NCI-H2029 (cell line): ENCODE results near the gene SMIM30.
"Not testable (repeated sequence)": the region's sequence is repeated elsewhere in the genome, so short reads cannot be mapped to it uniquely, and the experiment has no call there.

Source experiments
- DNase-seq: peaks from one replicate; lab custom pipeline; 2025; lab: John Stamatoyannopoulos, UW

The SMIM30 gene

GRCh38 chr7:113118074-113118959 is at the start of gene SMIM30:
TSS of gene SMIM30 (minus strand) at chr7:113118554. CDS start at chr7:113117578, 976 bp downstream.
- peak; percentile 85 for DNase-seq

GRCh38 chr7:113166176-113166575 is 47.8 kb upstream of the SMIM30 start:
- not testable (repeated sequence) for DNase-seq

GRCh38 chr7:113161050-113161449 is 42.7 kb upstream of the SMIM30 start:
- DNase-seq = no peak

GRCh38 chr7:113159746-113160339 is 41.5 kb upstream of the SMIM30 start:
- peak; percentile 15 for DNase-seq

GRCh38 chr7:113158756-113159155 is 40.4 kb upstream of the SMIM30 start:
- no peak for DNase-seq

- DNase-seq = no peak
These were observed 35.8 kb upstream of the SMIM30 start for GRCh38 chr7:113154117-113154516.

GRCh38 chr7:113144817-113145216 is 26.5 kb upstream of the SMIM30 start:
- no peak for DNase-seq

- DNase-seq = no peak
These were observed 25.3 kb upstream of the SMIM30 start for GRCh38 chr7:113143486-113144257.

GRCh38 chr7:113142385-113143119 is 24.2 kb upstream of the SMIM30 start:
- DNase-seq = no peak

- DNase-seq = no peak
These were observed 23.4 kb upstream of the SMIM30 start for GRCh38 chr7:113141803-113142202.

GRCh38 chr7:113140956-113141355 is 22.6 kb upstream of the SMIM30 start:
- DNase-seq = no peak

- no peak for DNase-seq
These were observed 18.9 kb upstream of the SMIM30 start for GRCh38 chr7:113137241-113137640.

- no peak for DNase-seq
These were observed 15.7 kb upstream of the SMIM30 start for GRCh38 chr7:113134025-113134424.

GRCh38 chr7:113131367-113131766 is 13.0 kb upstream of the SMIM30 start:
- DNase-seq = no peak

- no peak for DNase-seq
These were observed 9.7 kb upstream of the SMIM30 start for GRCh38 chr7:113128031-113128430.

GRCh38 chr7:113125728-113126127 is 7.4 kb upstream of the SMIM30 start:
- DNase-seq = no peak

GRCh38 chr7:113122744-113123143 is 4.4 kb upstream of the SMIM30 start:
- DNase-seq = no peak

GRCh38 chr7:113120647-113121046 is 2.3 kb upstream of the SMIM30 start:
- no peak for DNase-seq

- no peak for DNase-seq
These were observed 1.1 kb upstream of the SMIM30 start for GRCh38 chr7:113119429-113119828.

- DNase-seq = not testable (repeated sequence)
These were observed 980 bp downstream of the SMIM30 start for GRCh38 chr7:113117374-113117774.

- DNase-seq = no peak
These were observed 4.4 kb downstream of the SMIM30 start for GRCh38 chr7:113113912-113114311.

GRCh38 chr7:113109718-113110117 is 8.6 kb downstream of the SMIM30 start:
- no peak for DNase-seq
